Neural cell (in vitro differentiated cells): ENCODE results near the gene CSAD. TPM values are rescaled to one million over a fixed set of nuclear protein-coding genes. Genes with fewer than 3 reads are reported as not detected.

Experiments
- H2AFZ ChIP-seq: fragments of 200-600, 300-800 bp; sonication (generic), shearing (Covaris generic); 2 replicates; pipeline ENCODE4 v1.6.0; 2014; ENCODE audit warnings: low read depth, mild to moderate bottlenecking, antibody characterized with exemption, low read length, moderate library complexity
- H3F3A ChIP-seq: fragments of 200-600 bp; shearing (Covaris generic); 2 replicates; pipeline ENCODE4 v1.6.1; 2016; ENCODE audit warnings: mild to moderate bottlenecking, moderate library complexity, mixed read lengths, antibody characterized with exemption, low read length; ENCODE audit not compliant: insufficient read depth, poor library complexity, severe bottlenecking
- H3K27ac ChIP-seq: fragments of 200-600, 300-800 bp; sonication (generic), shearing (Covaris generic); 2 replicates; pipeline ENCODE4 v1.5.1; 2014; ENCODE audit warnings: mild to moderate bottlenecking, low read length, moderate library complexity
- H3K27me3 ChIP-seq: fragments of 300-800, 200-600 bp; sonication (generic), shearing (Covaris generic); 2 replicates; pipeline ENCODE4 v1.6.0; 2014; ENCODE audit warnings: mild to moderate bottlenecking, low read depth, low read length, moderate library complexity; ENCODE audit not compliant: insufficient read depth
- H3K36me3 ChIP-seq: fragments of 300-800, 200-600 bp; sonication (generic), shearing (Covaris generic); 2 replicates; pipeline ENCODE4 v1.5.1; 2014; ENCODE audit warnings: mild to moderate bottlenecking, antibody characterized with exemption, low read length, moderate library complexity; ENCODE audit not compliant: insufficient read depth
- H3K4me2 ChIP-seq: fragments of 300-800, 200-600 bp; sonication (generic), shearing (Covaris generic); 2 replicates; pipeline ENCODE4 v1.6.0; 2014; ENCODE audit warnings: mild to moderate bottlenecking, low read length
- H3K4me3 ChIP-seq: fragments of 300-800, 200-600 bp; sonication (generic), shearing (Covaris generic); 2 replicates; pipeline ENCODE4 v1.5.1; 2014; ENCODE audit warnings: mild to moderate bottlenecking, low read length, moderate library complexity
- H3K79me2 ChIP-seq: fragments of 200-600 bp; shearing (Covaris generic); replicated peaks from 2 replicates; pipeline ENCODE4 v1.6.0; 2014; ENCODE audit warnings: mild to moderate bottlenecking, low read length, moderate library complexity; ENCODE audit not compliant: insufficient read depth
- H3K9ac ChIP-seq: fragments of 300-800, 200-600 bp; sonication (generic), shearing (Covaris generic); 2 replicates; pipeline ENCODE4 v1.6.1; 2016; ENCODE audit warnings: mild to moderate bottlenecking, low read length, mixed read lengths
- H3K9me2 ChIP-seq: fragments of 200-600 bp; shearing (Covaris generic); 2 replicates; pipeline ENCODE4 v1.6.1; 2016; ENCODE audit warnings: mild to moderate bottlenecking, low read length, mixed read lengths; ENCODE audit not compliant: insufficient read depth
- H3K9me3 ChIP-seq: fragments of 200-600, 300-800 bp; sonication (generic), shearing (Covaris generic); 2 replicates; pipeline ENCODE4 v1.6.1; 2016; ENCODE audit warnings: mild to moderate bottlenecking, mixed run types, low read length, moderate library complexity, mixed read lengths
- H4K20me1 ChIP-seq: fragments of 200-600 bp; shearing (Covaris generic); 2 replicates; pipeline ENCODE4 v1.6.1; 2016; ENCODE audit warnings: mild to moderate bottlenecking, mixed run types; ENCODE audit not compliant: insufficient read depth
- EP300 ChIP-seq: fragments of 450-650 bp; conservative IDR thresholded peaks from 2 replicates; pipeline ENCODE4 v1.6.1; 2014; ENCODE audit warnings: antibody characterized with exemption, mild to moderate bottlenecking, moderate library complexity; ENCODE audit not compliant: poor library complexity, severe bottlenecking
- EZH2 ChIP-seq: fragments of 200-600, 300-800 bp; shearing (Covaris generic), sonication (generic); IDR thresholded peaks from 2 replicates; pipeline ENCODE4 v1.6.1; 2014; ENCODE audit warnings: antibody characterized with exemption, low read length, borderline replicate concordance, mild to moderate bottlenecking; ENCODE audit not compliant: insufficient read depth, poor library complexity, severe bottlenecking
- MXI1 ChIP-seq: fragments of 450-650 bp; conservative IDR thresholded peaks from 2 replicates; pipeline ENCODE4 v1.6.1; 2014; ENCODE audit warnings: antibody characterized with exemption, mild to moderate bottlenecking; ENCODE audit not compliant: poor library complexity, severe bottlenecking
- POLR2AphosphoS5 ChIP-seq: IDR thresholded peaks from 2 replicates; pipeline ENCODE4 v1.6.1; 2012
- RAD21 ChIP-seq: fragments of 450-650 bp; conservative IDR thresholded peaks from 2 replicates; pipeline ENCODE4 v1.6.1; 2014; ENCODE audit warnings: antibody characterized with exemption, mild to moderate bottlenecking, moderate library complexity
- SMC3 ChIP-seq: fragments of 450-650 bp; conservative IDR thresholded peaks from 2 replicates; pipeline ENCODE4 v1.6.1; 2014; ENCODE audit warnings: antibody characterized with exemption, mild to moderate bottlenecking, moderate library complexity; ENCODE audit not compliant: poor library complexity
- TAF1 ChIP-seq: IDR thresholded peaks from 2 replicates; pipeline ENCODE4 v1.6.1; 2012; ENCODE audit warnings: low read depth
- polyA plus RNA-seq: library from polyadenylated mRNA; depleted of rRNA; stranded (reverse); fragments of >200 nt; gene quantifications from 2 replicates; pipeline ENCODE4 v1.2.3, GENCODE V29; 2014
- TF ChIP-seq, protein P1 (sequence below): IDR thresholded peaks from 2 replicates; pipeline ENCODE4 v1.6.1; 2012; ENCODE audit warnings: borderline replicate concordance
- TF ChIP-seq, protein P2 (sequence below): fragments of 450-650 bp; IDR thresholded peaks from 2 replicates; pipeline ENCODE4 v1.5.1; 2014; ENCODE audit warnings: antibody characterized with exemption, mild to moderate bottlenecking, moderate library complexity; ENCODE audit not compliant: poor library complexity, severe bottlenecking

CSAD gene
- polyA plus RNA-seq, 1 donor from 2014 or later, result 41.9 TPM

DNA sequence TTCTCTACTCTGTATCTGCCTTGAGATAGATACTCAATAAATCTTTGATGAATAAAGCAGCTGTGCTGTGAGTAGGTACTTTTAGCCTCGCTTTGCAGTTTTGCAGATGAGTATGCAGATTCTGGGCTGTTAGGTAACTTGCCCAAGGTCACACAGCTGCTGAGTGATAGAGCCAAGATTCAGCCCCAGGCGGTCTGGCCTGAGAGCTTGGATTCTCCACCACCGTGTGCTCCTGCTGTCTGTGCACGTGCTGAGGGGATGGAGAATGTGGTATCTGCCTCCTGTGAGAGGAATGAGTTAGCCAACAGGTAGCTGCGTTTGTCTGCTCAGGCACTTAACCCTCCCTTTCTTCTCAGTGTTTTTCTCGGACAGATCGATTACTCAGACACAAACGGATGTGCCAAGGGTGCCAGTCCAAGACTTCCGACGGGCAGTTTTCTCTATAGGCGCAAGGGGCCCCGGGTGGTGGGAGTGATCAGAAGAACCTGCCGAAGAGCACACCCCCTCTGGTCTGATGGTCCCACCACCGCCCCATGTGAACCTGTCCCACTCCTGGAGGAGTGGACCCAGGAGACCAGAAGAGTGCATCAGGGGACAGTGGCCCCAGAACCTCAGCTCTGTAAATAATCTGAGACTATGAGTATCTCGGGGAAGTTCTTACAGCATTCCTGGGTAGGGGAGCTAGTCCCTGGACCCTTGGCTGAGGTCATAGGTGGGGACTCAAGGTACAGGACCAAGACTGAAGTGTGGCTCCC, 6.6 kb upstream of the CSAD start:
- H3K36me3 ChIP-seq, result peaks cover 16% of the 10 kb centered on the region
- TF ChIP-seq SMC3 (no peak), RAD21 (no peak), TAF1 (no peak), EP300 (no peak), MXI1 (no peak), EZH2 (no peak), POLR2AphosphoS5 (no peak)
- TF ChIP-seq, protein P1, sequence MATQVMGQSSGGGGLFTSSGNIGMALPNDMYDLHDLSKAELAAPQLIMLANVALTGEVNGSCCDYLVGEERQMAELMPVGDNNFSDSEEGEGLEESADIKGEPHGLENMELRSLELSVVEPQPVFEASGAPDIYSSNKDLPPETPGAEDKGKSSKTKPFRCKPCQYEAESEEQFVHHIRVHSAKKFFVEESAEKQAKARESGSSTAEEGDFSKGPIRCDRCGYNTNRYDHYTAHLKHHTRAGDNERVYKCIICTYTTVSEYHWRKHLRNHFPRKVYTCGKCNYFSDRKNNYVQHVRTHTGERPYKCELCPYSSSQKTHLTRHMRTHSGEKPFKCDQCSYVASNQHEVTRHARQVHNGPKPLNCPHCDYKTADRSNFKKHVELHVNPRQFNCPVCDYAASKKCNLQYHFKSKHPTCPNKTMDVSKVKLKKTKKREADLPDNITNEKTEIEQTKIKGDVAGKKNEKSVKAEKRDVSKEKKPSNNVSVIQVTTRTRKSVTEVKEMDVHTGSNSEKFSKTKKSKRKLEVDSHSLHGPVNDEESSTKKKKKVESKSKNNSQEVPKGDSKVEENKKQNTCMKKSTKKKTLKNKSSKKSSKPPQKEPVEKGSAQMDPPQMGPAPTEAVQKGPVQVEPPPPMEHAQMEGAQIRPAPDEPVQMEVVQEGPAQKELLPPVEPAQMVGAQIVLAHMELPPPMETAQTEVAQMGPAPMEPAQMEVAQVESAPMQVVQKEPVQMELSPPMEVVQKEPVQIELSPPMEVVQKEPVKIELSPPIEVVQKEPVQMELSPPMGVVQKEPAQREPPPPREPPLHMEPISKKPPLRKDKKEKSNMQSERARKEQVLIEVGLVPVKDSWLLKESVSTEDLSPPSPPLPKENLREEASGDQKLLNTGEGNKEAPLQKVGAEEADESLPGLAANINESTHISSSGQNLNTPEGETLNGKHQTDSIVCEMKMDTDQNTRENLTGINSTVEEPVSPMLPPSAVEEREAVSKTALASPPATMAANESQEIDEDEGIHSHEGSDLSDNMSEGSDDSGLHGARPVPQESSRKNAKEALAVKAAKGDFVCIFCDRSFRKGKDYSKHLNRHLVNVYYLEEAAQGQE, result no peak
- TF ChIP-seq, protein P2, sequence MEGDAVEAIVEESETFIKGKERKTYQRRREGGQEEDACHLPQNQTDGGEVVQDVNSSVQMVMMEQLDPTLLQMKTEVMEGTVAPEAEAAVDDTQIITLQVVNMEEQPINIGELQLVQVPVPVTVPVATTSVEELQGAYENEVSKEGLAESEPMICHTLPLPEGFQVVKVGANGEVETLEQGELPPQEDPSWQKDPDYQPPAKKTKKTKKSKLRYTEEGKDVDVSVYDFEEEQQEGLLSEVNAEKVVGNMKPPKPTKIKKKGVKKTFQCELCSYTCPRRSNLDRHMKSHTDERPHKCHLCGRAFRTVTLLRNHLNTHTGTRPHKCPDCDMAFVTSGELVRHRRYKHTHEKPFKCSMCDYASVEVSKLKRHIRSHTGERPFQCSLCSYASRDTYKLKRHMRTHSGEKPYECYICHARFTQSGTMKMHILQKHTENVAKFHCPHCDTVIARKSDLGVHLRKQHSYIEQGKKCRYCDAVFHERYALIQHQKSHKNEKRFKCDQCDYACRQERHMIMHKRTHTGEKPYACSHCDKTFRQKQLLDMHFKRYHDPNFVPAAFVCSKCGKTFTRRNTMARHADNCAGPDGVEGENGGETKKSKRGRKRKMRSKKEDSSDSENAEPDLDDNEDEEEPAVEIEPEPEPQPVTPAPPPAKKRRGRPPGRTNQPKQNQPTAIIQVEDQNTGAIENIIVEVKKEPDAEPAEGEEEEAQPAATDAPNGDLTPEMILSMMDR, result no peak
- H3K79me2 ChIP-seq, result peaks cover 22% of the 10 kb centered on the region
- no peak overlapping the region for H2AFZ ChIP-seq
- no peaks in the 10 kb centered on the region for H3F3A ChIP-seq
- H3K9me3 ChIP-seq, result no peaks in the 10 kb centered on the region
- H3K4me3 ChIP-seq, result no peak overlapping the region
- no peaks in the 10 kb centered on the region for H4K20me1 ChIP-seq
- H3K4me2 ChIP-seq, result no peak overlapping the region
- no peaks in the 10 kb centered on the region for H3K27me3 ChIP-seq
- H3K27ac ChIP-seq, result no peak overlapping the region
- H3K9me2 ChIP-seq, result no peaks in the 10 kb centered on the region
- H3K9ac ChIP-seq, result no peak overlapping the region

DNA sequence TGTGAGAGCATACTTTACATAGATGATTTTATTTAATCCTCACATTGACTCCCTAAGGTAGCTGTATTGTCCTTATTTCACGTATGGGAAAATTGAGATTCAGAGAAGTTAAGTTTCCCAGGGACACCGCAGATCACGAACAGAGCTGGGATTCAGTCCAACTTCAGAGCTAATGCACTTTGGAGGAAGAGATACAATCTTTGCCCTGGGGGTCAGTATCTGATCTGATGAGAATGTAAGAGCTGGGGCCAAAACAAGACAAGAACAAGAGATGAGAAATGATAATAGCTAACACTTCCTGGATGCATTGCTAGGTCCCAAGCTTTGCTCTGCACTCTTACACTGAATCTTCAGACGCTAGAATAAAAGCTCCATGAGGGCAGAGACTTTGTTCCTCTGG, 6.0 kb upstream of the CSAD start:
- no peaks in the 10 kb centered on the region for H3K27me3 ChIP-seq
- H3K9me2 ChIP-seq, result no peaks in the 10 kb centered on the region
- H3K4me3 ChIP-seq, result no peak overlapping the region
- H4K20me1 ChIP-seq, result no peaks in the 10 kb centered on the region
- TF ChIP-seq EP300 (no peak), MXI1 (no peak)
- TF ChIP-seq, protein P2, result no peak
- H3K9ac ChIP-seq, result no peak overlapping the region
- H3K36me3 ChIP-seq, result peaks cover 16% of the 10 kb centered on the region
- peaks cover 28% of the 10 kb centered on the region for H3K79me2 ChIP-seq
- no peak overlapping the region for H3K27ac ChIP-seq
- no peaks in the 10 kb centered on the region for H3F3A ChIP-seq
- no peak overlapping the region for H3K4me2 ChIP-seq
- H2AFZ ChIP-seq, result no peak overlapping the region
- no peaks in the 10 kb centered on the region for H3K9me3 ChIP-seq
